ENCODE results near the gene CCSER2.

- TF ChIP-seq REST (IDR thresholded peaks at IDR 0.05; ENCODE audit: low read depth) (no peak), CTCF (IDR thresholded peaks at IDR 0.05 in 2 of 3, conservative IDR thresholded peaks at IDR 0.05 in 1 of 3; ENCODE audit: borderline replicate concordance in 1 of 3, insufficient read depth in 1 of 3, low read depth in 2 of 3, low read length in 2 of 3) (no peak), RAD21 (IDR thresholded peaks at IDR 0.05; ENCODE audit: low read depth) (no peak), SP1 (IDR thresholded peaks at IDR 0.05; ENCODE audit: low read depth) (no peak), SIN3A (IDR thresholded peaks at IDR 0.05; ENCODE audit: low read depth) (no peak), POLR2A (IDR thresholded peaks at IDR 0.05; ENCODE audit: borderline replicate concordance, extremely low read depth, insufficient read depth, insufficient read length) (no peak), YY1 (IDR thresholded peaks at IDR 0.05; ENCODE audit: extremely low read depth, insufficient replicate concordance, low read depth, low read length) (no peak), EZH2phosphoT487 (IDR thresholded peaks at IDR 0.05; ENCODE audit: borderline replicate concordance) (no peak), POLR2AphosphoS5 (IDR thresholded peaks at IDR 0.05; ENCODE audit: low read depth, low read length) (no peak), ELF1 (IDR thresholded peaks at IDR 0.05; ENCODE audit: borderline replicate concordance, low read depth) (no peak), MAX (IDR thresholded peaks at IDR 0.05) (no peak)
Observed at GRCh38 chr10:84358743-84359142, 30.4 kb downstream of the CCSER2 start.
